Uterine smooth muscle cell (primary cell): ENCODE data around the gene SLC30A7. TPM values are rescaled to one million over a fixed set of nuclear protein-coding genes. Genes with fewer than 3 reads are reported as not detected.

Experiments
- total RNA-seq: library from RNA; depleted of rRNA; stranded (reverse); fragments of >200 nt; gene quantifications from 2 replicates; pipeline ENCODE4 v1.2.3, GENCODE V29; 2014

Gene SLC30A7, protein sequence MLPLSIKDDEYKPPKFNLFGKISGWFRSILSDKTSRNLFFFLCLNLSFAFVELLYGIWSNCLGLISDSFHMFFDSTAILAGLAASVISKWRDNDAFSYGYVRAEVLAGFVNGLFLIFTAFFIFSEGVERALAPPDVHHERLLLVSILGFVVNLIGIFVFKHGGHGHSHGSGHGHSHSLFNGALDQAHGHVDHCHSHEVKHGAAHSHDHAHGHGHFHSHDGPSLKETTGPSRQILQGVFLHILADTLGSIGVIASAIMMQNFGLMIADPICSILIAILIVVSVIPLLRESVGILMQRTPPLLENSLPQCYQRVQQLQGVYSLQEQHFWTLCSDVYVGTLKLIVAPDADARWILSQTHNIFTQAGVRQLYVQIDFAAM
- 35.1 and 42.4 TPM in 2 replicates for total RNA-seq

GRCh38 chr1:100895540-100896480, at the start of gene SLC30A7:
Gene SLC30A7 (plus strand): TSS chr1:100896090. CDS start chr1:100896263, 173 bp downstream.

DNA sequence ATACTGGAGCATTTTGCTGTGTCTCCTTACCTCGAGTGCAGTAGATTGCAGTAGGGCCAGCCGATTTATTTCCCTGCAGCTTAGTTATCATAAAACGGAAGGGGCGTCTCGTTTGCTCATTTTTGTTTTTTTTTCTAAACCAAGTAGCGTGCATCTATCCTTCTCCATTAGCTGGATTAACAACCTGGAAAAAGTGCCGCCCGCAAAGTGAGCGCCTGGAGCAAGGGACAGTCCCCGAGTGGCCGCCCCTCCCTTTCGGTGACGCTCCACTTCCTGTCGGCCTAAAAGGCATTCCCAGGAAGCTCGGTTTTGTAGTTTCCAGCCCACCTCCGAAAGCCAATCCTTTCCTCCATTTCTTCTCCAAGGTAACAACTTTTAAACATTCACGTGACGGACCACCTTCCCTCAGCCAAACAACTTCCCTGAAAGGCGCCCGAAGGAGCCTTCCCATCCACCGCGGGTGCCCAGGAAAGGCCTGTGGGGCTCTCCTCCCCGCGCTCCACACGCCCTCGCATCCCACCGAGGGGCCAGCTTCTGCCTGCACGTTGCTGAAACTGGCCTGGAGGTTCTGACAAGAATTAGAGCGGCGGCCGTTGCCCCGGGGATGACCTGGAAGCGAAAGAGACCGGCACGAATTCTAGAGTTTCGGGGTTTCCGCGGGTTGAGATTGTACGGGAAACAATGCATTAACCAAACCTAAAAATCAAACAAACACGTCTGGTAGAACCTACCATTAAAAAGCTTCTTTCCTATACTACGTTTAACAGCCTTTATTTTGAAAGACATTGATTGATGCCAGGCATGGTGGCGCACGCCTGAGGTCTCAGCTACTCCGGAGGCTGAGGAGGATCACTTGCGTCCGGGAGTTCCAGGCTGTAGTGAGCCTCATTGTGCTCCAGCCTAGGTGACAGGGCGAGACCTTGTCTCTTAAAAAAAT, 1.0 kb upstream of the SLC30A7 start, which contains the start of gene EXTL2:
TSS of gene EXTL2 (minus strand) at position 240 of the 937 bp plus-strand sequence. CDS start 6,085 bp downstream, outside the sequence.

DNA sequence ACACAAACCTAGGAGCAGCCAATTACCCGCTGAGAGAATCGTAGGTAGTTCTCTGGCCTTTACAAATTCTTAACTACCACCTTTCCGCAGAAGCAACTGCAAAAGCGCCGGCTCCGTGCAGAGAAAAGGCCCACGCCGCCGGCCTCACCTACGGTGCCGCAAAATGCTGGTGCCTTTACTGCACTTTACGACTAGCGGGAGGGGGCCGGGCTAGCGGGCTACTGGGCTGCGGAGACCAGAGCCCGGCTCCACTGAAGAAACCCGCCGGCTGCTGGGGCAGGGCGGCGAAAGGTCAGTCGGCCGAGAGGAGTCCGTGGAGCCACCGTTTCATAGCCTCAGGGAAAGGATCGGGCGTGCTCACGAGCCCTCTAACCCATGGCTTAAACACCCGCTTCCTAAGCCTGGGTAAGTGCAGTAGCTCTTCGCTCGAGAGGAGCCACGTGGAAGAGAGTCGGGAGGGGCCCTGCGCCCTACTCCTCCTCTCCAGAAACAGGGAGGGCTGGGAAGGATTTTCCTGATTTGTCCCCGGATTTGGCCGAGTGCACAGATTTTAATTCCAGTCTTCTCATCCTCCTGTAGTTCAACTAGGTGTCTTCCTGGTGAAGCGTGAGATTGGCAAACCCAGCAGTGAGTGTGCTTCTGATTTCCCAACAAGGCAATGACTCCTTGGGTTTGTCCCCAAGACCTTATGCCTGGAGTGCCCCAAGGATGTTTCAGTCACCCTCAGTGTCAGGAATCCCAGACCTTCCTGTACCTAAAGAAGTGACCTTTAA, 130.0 kb downstream of the SLC30A7 start, which contains the start of gene DPH5:
TSS of gene DPH5 (minus strand) at position 128 of the 773 bp plus-strand sequence. CDS start 341 bp downstream, outside the sequence.

Other genes starting within 250 kb of the SLC30A7 start
- gene VCAM1, start 176.3 kb upstream of the SLC30A7 start, total RNA-seq, result 0.44 and 3.0 TPM in 2 replicates
- gene EXTL2, start 1.2 kb upstream of the SLC30A7 start, total RNA-seq, result 28.8 and 29.9 TPM in 2 replicates
- gene DPH5, start 129.7 kb downstream of the SLC30A7 start, total RNA-seq, result 32.5 and 40.7 TPM in 2 replicates